GM12878 (cell line): ENCODE results near the gene ABHD8. TPM values are rescaled to one million over a fixed set of nuclear protein-coding genes. Genes with fewer than 3 reads are reported as not detected.

Source experiments
- ATAC-seq: fragments of 200-7000 bp; cut with Tn5 transposase; 3 replicates; pipeline ENCODE4 v1.9.1; 2020; ENCODE audit warnings: mild to moderate bottlenecking, moderate library complexity
- BruUV-seq: library from RNA; stranded (reverse); fragments of 400-500 nt; replicated peaks from 2 replicates; lab custom pipeline; 2021; lab: Mats Ljungman, UMichigan
- CTCF ChIA-PET: fragments of 300-600 bp; sonication (Branson Sonifier 250); formaldehyde crosslinking; extraction: SDS; loops from one replicate; lab custom pipeline; 2021; ENCODE audit warnings: inconsistent platforms; lab: Yijun Ruan, JAX
- POLR2A ChIA-PET: fragments of 350-600 bp; formaldehyde crosslinking; extraction: SDS; loops from one replicate; lab custom pipeline; 2021; ENCODE audit warnings: inconsistent platforms; lab: Charles Lee
- RAD21 ChIA-PET: fragments of 300-600 bp; sonication (Branson Sonifier 250); formaldehyde crosslinking; loops from one replicate; lab custom pipeline; 2023; ENCODE audit warnings: antibody characterized with exemption; ENCODE audit not compliant: unreplicated experiment; lab: Charles Lee
- SMC1A ChIA-PET: fragments of 300-600 bp; sonication (Branson Sonifier 250); formaldehyde crosslinking; loops from one replicate; lab custom pipeline; 2023; ENCODE audit not compliant: unreplicated experiment, uncharacterized antibody; lab: Charles Lee
- DNase-seq: peaks from one replicate; pipeline ENCODE4 v3.0.0-alpha.2; 2011; ENCODE audit warnings: low read depth, low spot score
- FAIRE-seq: peaks from 3 replicates; lab custom pipeline; 2011; peaks lifted over from hg19 to GRCh38; lab: Jason Lieb, UNC
- H2AFZ ChIP-seq: 2 replicates; pipeline ENCODE4 v1.6.0; 2011; ENCODE audit warnings: low read depth, low read length, control low read depth; ENCODE audit not compliant: control insufficient read depth
- H3K27ac ChIP-seq: 2 replicates; pipeline ENCODE4 v1.5.1; 2011; ENCODE audit warnings: control low read depth; ENCODE audit not compliant: control insufficient read depth, insufficient read depth
- H3K27me3 ChIP-seq, 2 experiments: replicated peaks in 1 of 2; 2 replicates each; pipeline versions ENCODE4 v1.6.0 to v1.6.1; 2011; ENCODE audit warnings: low read length in 1 of 2; ENCODE audit not compliant: control insufficient read depth in 2 of 2, insufficient read depth in 2 of 2
- H3K36me3 ChIP-seq, 2 experiments: 2 replicates each; pipeline ENCODE4 v1.5.1; 2011; ENCODE audit warnings: low read length in 1 of 2; ENCODE audit not compliant: control insufficient read depth in 2 of 2, insufficient read depth in 2 of 2
- H3K4me1 ChIP-seq: 2 replicates; pipeline ENCODE4 v1.6.1; 2011; ENCODE audit warnings: mild to moderate bottlenecking, low read length, moderate library complexity, mixed read lengths; ENCODE audit not compliant: control insufficient read depth, insufficient read depth
- H3K4me2 ChIP-seq: 2 replicates; pipeline ENCODE4 v1.6.0; 2011; ENCODE audit warnings: control low read depth; ENCODE audit not compliant: control insufficient read depth, insufficient read depth
- H3K4me3 ChIP-seq: fragments of 200-600 bp; sonication (generic); 2 replicates; pipeline ENCODE4 v1.5.1; 2016
- H3K79me2 ChIP-seq: 2 replicates; pipeline ENCODE4 v1.6.0; 2011; ENCODE audit warnings: low read length; ENCODE audit not compliant: control insufficient read depth, insufficient read depth
- H3K9ac ChIP-seq: 2 replicates; pipeline ENCODE4 v1.8.0; 2011; ENCODE audit warnings: low read length, control low read depth, mixed read lengths; ENCODE audit not compliant: control insufficient read depth, insufficient read depth
- H3K9me3 ChIP-seq: replicated peaks from 3 replicates; pipeline ENCODE4 v1.5.1; 2011; ENCODE audit warnings: mild to moderate bottlenecking, low read length; ENCODE audit not compliant: control insufficient read depth, insufficient read depth
- H4K20me1 ChIP-seq: 2 replicates; pipeline ENCODE4 v1.6.0; 2011; ENCODE audit not compliant: control insufficient read depth, insufficient read depth
- ESRRA ChIP-seq: IDR thresholded peaks from 2 replicates; pipeline ENCODE4 v1.6.1; 2012; ENCODE audit warnings: mild to moderate bottlenecking, low read length, improper control_type of control experiment
- GATAD2B ChIP-seq: fragments of 450-650 bp; conservative IDR thresholded peaks from 2 replicates; pipeline ENCODE4 v1.6.1; 2017; ENCODE audit warnings: low read depth, mild to moderate bottlenecking, moderate library complexity
- IKZF1 ChIP-seq: fragments of 450-650 bp; conservative IDR thresholded peaks from 2 replicates; pipeline ENCODE4 v1.6.1; 2017; ENCODE audit warnings: antibody characterized with exemption, mild to moderate bottlenecking
- JUNB ChIP-seq: IDR thresholded peaks from 2 replicates; pipeline ENCODE4 v1.6.1; 2016; ENCODE audit warnings: antibody characterized with exemption, mild to moderate bottlenecking
- LARP7 ChIP-seq: fragments of 450-650 bp; IDR thresholded peaks from 2 replicates; pipeline ENCODE4 v1.6.1; 2017; ENCODE audit warnings: mild to moderate bottlenecking
- PAX8 ChIP-seq: fragments of 450-650 bp; IDR thresholded peaks from 2 replicates; pipeline ENCODE4 v1.6.1; 2017; ENCODE audit warnings: mild to moderate bottlenecking, moderate library complexity
- RAD51 ChIP-seq: fragments of 450-650 bp; IDR thresholded peaks from 2 replicates; pipeline ENCODE4 v1.6.1; 2016; ENCODE audit warnings: moderate library complexity, mild to moderate bottlenecking, inconsistent platforms
- RBBP5 ChIP-seq: fragments of 200-600 bp; sonication (generic); conservative IDR thresholded peaks from 2 replicates; pipeline ENCODE4 v1.6.1; 2016
- SMARCA5 ChIP-seq: fragments of 450-650 bp; IDR thresholded peaks from 2 replicates; pipeline ENCODE4 v1.6.1; 2017; ENCODE audit warnings: mild to moderate bottlenecking
- STAT3 ChIP-seq: IDR thresholded peaks from 2 replicates; pipeline ENCODE4 v1.6.1; 2011; ENCODE audit warnings: low read depth, low read length, improper control_type of control experiment
- WRNIP1 ChIP-seq: IDR thresholded peaks from 2 replicates; pipeline ENCODE4 v1.6.1; 2011; ENCODE audit warnings: low read depth, low read length, improper control_type of control experiment, borderline replicate concordance
- YBX1 ChIP-seq: fragments of 450-650 bp; IDR thresholded peaks from 2 replicates; pipeline ENCODE4 v1.6.1; 2016; ENCODE audit warnings: antibody characterized with exemption
- ZBTB11 ChIP-seq: fragments of 450-650 bp; formaldehyde crosslinking; IDR thresholded peaks from 2 replicates; pipeline ENCODE4 v1.5.0; 2022; ENCODE audit warnings: mild to moderate bottlenecking, missing genetic modification characterization
- ZBTB4 ChIP-seq: fragments of 450-650 bp; formaldehyde crosslinking; IDR thresholded peaks from 2 replicates; pipeline ENCODE4 v1.4.0; 2022; ENCODE audit warnings: mild to moderate bottlenecking, moderate library complexity
- ZNF217 ChIP-seq: fragments of 450-650 bp; IDR thresholded peaks from 2 replicates; pipeline ENCODE4 v1.6.1; 2017; ENCODE audit warnings: antibody characterized with exemption, mild to moderate bottlenecking
- ZNF274 ChIP-seq: IDR thresholded peaks from one replicate; pipeline ENCODE4 v1.8.0; 2011; ENCODE audit not compliant: insufficient read length, insufficient read depth
- ZZZ3 ChIP-seq: IDR thresholded peaks from 2 replicates; pipeline ENCODE4 v1.6.1; 2011; ENCODE audit warnings: low read depth; ENCODE audit not compliant: control insufficient read depth, insufficient read length
- WGBS: methylation state at CpG from one replicate; pipeline ENCODE4 v1.1.6; 2016; ENCODE audit warnings: low lambda C conversion rate; ENCODE audit not compliant: insufficient replicate concordance, insufficient coverage; ENCODE audit errors: missing lambda C conversion rate; 5-methylcytosine and 5-hydroxymethylcytosine counted together
- in situ Hi-C: fragments of 300-500 bp; cut with MboI; formaldehyde crosslinking; loops from 9 replicates; pipeline ENCODE4 v1.14.3; 2018; ENCODE audit warnings: mixed read lengths
- intact Hi-C: fragments of 100-400 bp; cut with micrococcal nuclease; formaldehyde crosslinking; loops from one replicate; pipeline ENCODE4 v1.14.2; 2022; ENCODE audit not compliant: unreplicated experiment
- polyA plus RNA-seq, 11 experiments: library from polyadenylated mRNA; depleted of rRNA in 4 of 11; unstranded in 6 of 11; stranded (reverse) in 5 of 11; fragments of >200 nt; fragmentation: Nextera tagmentation in 4 of 11; fragmentation: Illumina TruSeq in 1 of 11; extraction: Ambion mirVana in 4 of 11; extraction: Trizol in 1 of 11; gene quantifications; 1 replicate in 1 of 11; 2 replicates in 10 of 11; pipeline versions ENCODE4 v1.2.1 to v1.2.3, GENCODE V29; 2011 to 2016; ENCODE audit warnings: inconsistent platforms in 2 of 11, missing spikeins in 2 of 11, low read depth in 1 of 11
- total RNA-seq, 4 experiments: library from RNA; depleted of rRNA in 3 of 4; stranded (reverse); fragments of >200 nt in 3 of 4; fragmentation: Illumina TruSeq in 1 of 4; extraction: Trizol in 1 of 4; gene quantifications; 2 replicates each; pipeline versions ENCODE4 v1.2.1 to v1.2.3, GENCODE V29; 2013 to 2021

Gene ABHD8
- total and polyA plus RNA-seq, 10 of the 15 experiments (the other 5 are each of a cell fraction or from before 2014, with no cell fraction given) = 0.03 to 12.5 (median 6.0) TPM

- Histone ChIP-seq H3K27me3 (no peaks in the 10 kb centered on the region; a peak in 2 of 4 replicates), H2AFZ (peak overlapping the region; percentile 77), H3K4me2 (peak overlapping the region; percentile 83), H4K20me1 (no peaks in the 10 kb centered on the region), H3K79me2 (peaks cover 6% of the 10 kb centered on the region), H3K27ac (peak overlapping the region; percentile 52; the same call in 1 of the 2 replicates), H3K9ac (peak overlapping the region; percentile 60; the same call in 1 of the 2 replicates), H3K9me3 (no peaks in the 10 kb centered on the region; the same call in 2 of the 3 replicates), H3K4me1 (peaks cover 20% of the 10 kb centered on the region), H3K4me3 (peak overlapping the region; percentile 80), H3K36me3 (no peaks in the 10 kb centered on the region; a peak in 1 of 4 replicates)
- FAIRE-seq (peak; percentile 31), DNase-seq (peak; percentile 16), ATAC-seq (peak; percentile 45)
- intact Hi-C loops = loop anchor here (1.0 kb wide), 1 partner anchor 25 kb away; the partner anchor contains the start of gene DDA1
- 32% methylated on average over 52 of the region's 52 CpGs for WGBS
- in situ Hi-C loops = no loop called here
- ChIA-PET RAD21 (interaction anchor here (1.3 to 2.7 kb wide), 3 partner anchors 25 to 268 kb away, joined by 3 to 9 read pairs (median 8); partner anchors contain the start of gene DDA1), SMC1A (interaction anchor here (1.1 to 1.7 kb wide), 3 partner anchors 25 to 67 kb away, joined by 3 to 8 read pairs (median 6); partner anchors contain the start of genes BABAM1, DDA1 and MRPL34), CTCF (interaction anchor here (0.6 to 2.1 kb wide), 6 partner anchors 12 to 51 kb away, joined by 3 to 7 read pairs (median 4); partner anchors contain the start of gene DDA1), POLR2A (interaction anchor here (0.5 to 4.4 kb wide), 7 partner anchors 24 to 671 kb away, joined by 3 to 24 read pairs (median 7); partner anchors contain the start of genes BST2, DDA1 and MVB12A)
- no TSS peak for BruUV-seq
- no peak for TF ChIP-seq RAD51
- no peak for TF ChIP-seq ZBTB11 (CRISPR knock-in tag)
- TF ChIP-seq WRNIP1 = no peak
- no peak for TF ChIP-seq ZZZ3
- peak; percentile 59 for TF ChIP-seq JUNB
- no peak for TF ChIP-seq GATAD2B
- TF ChIP-seq ZNF274 = no peak
- TF ChIP-seq ESRRA = no peak
- no peak for TF ChIP-seq RBBP5
- no peak for TF ChIP-seq STAT3
- no peak for TF ChIP-seq ZNF217
- TF ChIP-seq IKZF1 = no peak
- no peak for TF ChIP-seq YBX1
- no peak for TF ChIP-seq ZBTB4 (CRISPR knock-in tag)
- no peak for TF ChIP-seq PAX8
- TF ChIP-seq SMARCA5 = 0 out of 2 replicates have a peak, but pooled peaks have one; percentile 60
- TF ChIP-seq LARP7 = no peak
Measured at GRCh38 chr19:17333611-17334413, 30.6 kb upstream of the ABHD8 start.
